HepG2 (cell line): ENCODE measurements around the gene TMEM270. TPM values are rescaled to one million over a fixed set of nuclear protein-coding genes. Genes with fewer than 3 reads are reported as not detected.

Experiments
- BORCS8-MEF2B ChIP-seq: sonication (generic); formaldehyde crosslinking; IDR thresholded peaks from 2 replicates; pipeline ENCODE4 v1.8.0; 2022; ENCODE audit warnings: mild to moderate bottlenecking, missing genetic modification reagents
- CCDC6 ChIP-seq: sonication (generic); formaldehyde crosslinking; IDR thresholded peaks from 2 replicates; pipeline ENCODE4 v1.8.1; 2022; ENCODE audit warnings: mild to moderate bottlenecking, missing genetic modification reagents, moderate library complexity
- CEBPB ChIP-seq: IDR thresholded peaks from 2 replicates; pipeline ENCODE4 v1.6.1; 2011; ENCODE audit warnings: low read depth, low read length, improper control_type of control experiment, borderline replicate concordance
- CENPBD1 ChIP-seq: sonication (generic); formaldehyde crosslinking; IDR thresholded peaks from 2 replicates; pipeline ENCODE4 v1.8.0; 2022; ENCODE audit warnings: missing genetic modification reagents, low read depth, mild to moderate bottlenecking, borderline replicate concordance
- FLYWCH1 ChIP-seq: sonication (generic); formaldehyde crosslinking; IDR thresholded peaks from 2 replicates; pipeline ENCODE4 v1.8.1; 2023; ENCODE audit warnings: mild to moderate bottlenecking, missing genetic modification reagents
- FUBP1 ChIP-seq: sonication (generic); formaldehyde crosslinking; IDR thresholded peaks from 2 replicates; pipeline ENCODE4 v1.5.1; 2020; ENCODE audit warnings: missing genetic modification reagents, mild to moderate bottlenecking, borderline replicate concordance
- HMGA1 ChIP-seq: sonication (generic); formaldehyde crosslinking; conservative IDR thresholded peaks from 2 replicates; pipeline ENCODE4 v1.4.0; 2020; ENCODE audit warnings: missing genetic modification reagents
- KDM5A ChIP-seq: fragments of 200-600 bp; sonication (generic); IDR thresholded peaks from 2 replicates; pipeline ENCODE4 v1.7.0; 2018; ENCODE audit warnings: antibody characterized with exemption, mild to moderate bottlenecking, low read length, borderline replicate concordance
- KDM5B ChIP-seq: sonication (generic); formaldehyde crosslinking; IDR thresholded peaks from 2 replicates; pipeline ENCODE4 v1.4.0; 2020; ENCODE audit warnings: missing genetic modification reagents, mild to moderate bottlenecking, borderline replicate concordance
- MLLT10 ChIP-seq: sonication (generic); formaldehyde crosslinking; IDR thresholded peaks from 2 replicates; pipeline ENCODE4 v1.4.0; 2020; ENCODE audit warnings: missing genetic modification reagents
- NAIF1 ChIP-seq: sonication (generic); formaldehyde crosslinking; IDR thresholded peaks from 2 replicates; pipeline ENCODE4 v1.5.0; 2020; ENCODE audit warnings: mild to moderate bottlenecking, missing genetic modification reagents, borderline replicate concordance
- SATB2 ChIP-seq: sonication (generic); formaldehyde crosslinking; IDR thresholded peaks from 2 replicates; pipeline ENCODE4 v1.5.0; 2020; ENCODE audit warnings: missing genetic modification reagents
- TEAD2 ChIP-seq: sonication (generic); formaldehyde crosslinking; IDR thresholded peaks from 2 replicates; pipeline ENCODE4 v1.9.0; 2021; ENCODE audit warnings: missing genetic modification reagents
- TRIM24 ChIP-seq: sonication (generic); formaldehyde crosslinking; IDR thresholded peaks from 2 replicates; pipeline ENCODE4 v1.8.0; 2022; ENCODE audit warnings: mild to moderate bottlenecking, missing genetic modification reagents
- YEATS2 ChIP-seq: sonication (generic); formaldehyde crosslinking; IDR thresholded peaks from 2 replicates; pipeline ENCODE4 v1.4.0; 2020; ENCODE audit warnings: missing genetic modification reagents, borderline replicate concordance
- ZBTB7B ChIP-seq: sonication (generic); formaldehyde crosslinking; IDR thresholded peaks from 2 replicates; pipeline ENCODE4 v1.4.0; 2020; ENCODE audit warnings: missing genetic modification reagents
- ZNF24 ChIP-seq: fragments of 450-650 bp; IDR thresholded peaks from 2 replicates; pipeline ENCODE4 v1.6.1; 2017; ENCODE audit warnings: antibody characterized with exemption, mild to moderate bottlenecking
- ZNF292 ChIP-seq: sonication (generic); formaldehyde crosslinking; IDR thresholded peaks from 2 replicates; pipeline ENCODE4 v1.8.1; 2022; ENCODE audit warnings: mild to moderate bottlenecking, low read depth, missing genetic modification reagents, borderline replicate concordance
- ZNF337 ChIP-seq: sonication (generic); formaldehyde crosslinking; IDR thresholded peaks from 2 replicates; pipeline ENCODE4 v1.5.1; 2020; ENCODE audit warnings: missing genetic modification reagents, low read depth, mild to moderate bottlenecking, borderline replicate concordance
- ZNF44 ChIP-seq: sonication (generic); formaldehyde crosslinking; IDR thresholded peaks from 2 replicates; pipeline ENCODE4 v1.5.1; 2020; ENCODE audit warnings: mild to moderate bottlenecking, missing genetic modification reagents
- ZNF710 ChIP-seq: sonication (generic); formaldehyde crosslinking; IDR thresholded peaks from 2 replicates; pipeline ENCODE4 v1.5.0; 2020; ENCODE audit warnings: mild to moderate bottlenecking, missing genetic modification reagents, borderline replicate concordance
- polyA plus RNA-seq, 8 experiments: library from polyadenylated mRNA; depleted of rRNA in 3 of 8; stranded (reverse) in 7 of 8; unstranded in 1 of 8; fragments of >200 nt; fragmentation: Illumina TruSeq in 4 of 8; extraction: Trizol in 4 of 8; gene quantifications; 2 replicates each; pipeline versions ENCODE4 v1.2.1 to v1.2.3, GENCODE V29; 2011 to 2016; ENCODE audit warnings: low read depth in 4 of 8, missing spikeins in 1 of 8, mixed read lengths in 1 of 8; ENCODE audit not compliant: insufficient read depth in 1 of 8
- total RNA-seq, 5 experiments: library from RNA; depleted of rRNA; stranded (reverse); fragments of >200 nt; fragmentation: Illumina TruSeq; extraction: Trizol; gene quantifications; 2 replicates each; pipeline ENCODE4 v1.2.3, GENCODE V29; 2016; ENCODE audit warnings: low read depth in 1 of 5
- TF ChIP-seq, protein P1 (sequence below): sonication (generic); formaldehyde crosslinking; IDR thresholded peaks from 2 replicates; pipeline ENCODE4; 2020; ENCODE audit warnings: missing genetic modification reagents, mild to moderate bottlenecking, borderline replicate concordance

The TMEM270 gene
- total and polyA plus RNA-seq, 2 of the 13 experiments (the other 11 are each of a cell fraction or from before 2014, with no cell fraction given): not detected

GRCh38 chr7:73830681-73831583, 30.0 kb upstream of the TMEM270 start, which contains the start of gene CLDN4 (continued):
- peak; percentile 75; the same call in 1 of the 2 replicates for TF ChIP-seq ZNF292 (CRISPR knock-in tag)
- TF ChIP-seq ZNF337 (CRISPR knock-in tag): no peak
- TF ChIP-seq YEATS2 (CRISPR knock-in tag): no peak
- no peak for TF ChIP-seq KDM5A
- TF ChIP-seq ZNF710 (CRISPR knock-in tag): 0 out of 2 replicates have a peak, but pooled peaks have one; percentile 25
- no peak for TF ChIP-seq SATB2 (CRISPR knock-in tag)
- TF ChIP-seq ZBTB7B: 0 out of 2 replicates have a peak, but pooled peaks have one; percentile 39
- TF ChIP-seq TEAD2 (CRISPR knock-in tag): peak; percentile 41; the same call in 1 of the 2 replicates
- TF ChIP-seq CCDC6 (CRISPR knock-in tag): peak; percentile 18; the same call in 1 of the 2 replicates
- peak; percentile 65; the same call in 1 of the 2 replicates for TF ChIP-seq KDM5B (CRISPR knock-in tag)
- TF ChIP-seq TRIM24: no peak
- no peak for TF ChIP-seq CENPBD1 (CRISPR knock-in tag)
- TF ChIP-seq CEBPB: no peak
- no peak for TF ChIP-seq MLLT10 (CRISPR knock-in tag)
- no peak for TF ChIP-seq HMGA1 (CRISPR knock-in tag)
- no peak for TF ChIP-seq ZNF24
- no peak for TF ChIP-seq ZNF44 (CRISPR knock-in tag)
- TF ChIP-seq NAIF1 (CRISPR knock-in tag): no peak; the same call in 1 of the 2 replicates
- TF ChIP-seq, protein P1, sequence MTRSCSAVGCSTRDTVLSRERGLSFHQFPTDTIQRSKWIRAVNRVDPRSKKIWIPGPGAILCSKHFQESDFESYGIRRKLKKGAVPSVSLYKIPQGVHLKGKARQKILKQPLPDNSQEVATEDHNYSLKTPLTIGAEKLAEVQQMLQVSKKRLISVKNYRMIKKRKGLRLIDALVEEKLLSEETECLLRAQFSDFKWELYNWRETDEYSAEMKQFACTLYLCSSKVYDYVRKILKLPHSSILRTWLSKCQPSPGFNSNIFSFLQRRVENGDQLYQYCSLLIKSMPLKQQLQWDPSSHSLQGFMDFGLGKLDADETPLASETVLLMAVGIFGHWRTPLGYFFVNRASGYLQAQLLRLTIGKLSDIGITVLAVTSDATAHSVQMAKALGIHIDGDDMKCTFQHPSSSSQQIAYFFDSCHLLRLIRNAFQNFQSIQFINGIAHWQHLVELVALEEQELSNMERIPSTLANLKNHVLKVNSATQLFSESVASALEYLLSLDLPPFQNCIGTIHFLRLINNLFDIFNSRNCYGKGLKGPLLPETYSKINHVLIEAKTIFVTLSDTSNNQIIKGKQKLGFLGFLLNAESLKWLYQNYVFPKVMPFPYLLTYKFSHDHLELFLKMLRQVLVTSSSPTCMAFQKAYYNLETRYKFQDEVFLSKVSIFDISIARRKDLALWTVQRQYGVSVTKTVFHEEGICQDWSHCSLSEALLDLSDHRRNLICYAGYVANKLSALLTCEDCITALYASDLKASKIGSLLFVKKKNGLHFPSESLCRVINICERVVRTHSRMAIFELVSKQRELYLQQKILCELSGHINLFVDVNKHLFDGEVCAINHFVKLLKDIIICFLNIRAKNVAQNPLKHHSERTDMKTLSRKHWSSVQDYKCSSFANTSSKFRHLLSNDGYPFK (CRISPR knock-in tag): peak; percentile 45; the same call in 1 of the 2 replicates
- TF ChIP-seq FLYWCH1 (CRISPR knock-in tag): no peak
- peak; percentile 61; the same call in 1 of the 2 replicates for TF ChIP-seq BORCS8-MEF2B
- TF ChIP-seq FUBP1: no peak
